ENCODE data around the gene TMA7. TPM values are rescaled to one million over a fixed set of nuclear protein-coding genes. Genes with fewer than 3 reads are reported as not detected.

Gene TMA7
- total RNA-seq, 3 donors from 2014 or later, result 270 to 343 (median 333) TPM

GRCh38 chr3:48436477-48436787 lies 3.6 kb upstream of the TMA7 start:
- TF ChIP-seq POLR2AphosphoS5 (IDR thresholded peaks at IDR 0.05), result no peak
- no peak for TF ChIP-seq CTCF (IDR thresholded peaks at IDR 0.05)
- no peak for TF ChIP-seq POLR2A (IDR thresholded peaks at IDR 0.05)
- peaks cover 0 to 2% of the 10 kb centered on the region in 2 donors for H3K4me1 ChIP-seq
- no peaks in the 10 kb centered on the region for H3K9me3 ChIP-seq
- no peak overlapping the region for H3K4me3 ChIP-seq
- intact Hi-C loops (cut with DNase I; ENCODE audit: low total_unique reads), result no loop called here
- no peaks in the 10 kb centered on the region for H3K27me3 ChIP-seq
- H3K27ac ChIP-seq, result peak overlapping the region in 1 of 2 donors; percentile 2
- DNase-seq (ENCODE audit: low spot score in 2 of 2), result no peak
- no peaks in the 10 kb centered on the region for H3K36me3 ChIP-seq

DNA sequence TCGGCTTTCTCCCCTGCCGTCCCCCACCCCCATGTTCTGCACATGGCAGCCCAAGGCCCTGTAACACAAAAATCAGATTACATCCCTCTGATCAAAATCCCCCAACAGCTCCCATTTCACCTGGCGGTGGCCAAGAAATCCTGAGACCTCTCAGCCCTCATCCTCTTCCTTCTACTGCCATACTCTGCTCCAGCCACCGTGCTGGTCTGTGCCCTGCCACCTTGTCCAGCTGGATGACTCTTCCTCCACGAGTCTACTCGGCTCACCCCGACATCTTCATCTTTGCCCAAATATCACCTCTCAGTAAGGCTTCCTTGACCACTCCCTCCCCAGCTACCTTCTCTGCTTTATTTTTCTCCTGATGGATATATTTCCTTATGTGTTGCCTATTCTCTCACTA lies 3.2 kb upstream of the TMA7 start:
- H3K36me3 ChIP-seq, result no peaks in the 10 kb centered on the region
- peak overlapping the region in 1 of 2 donors; percentile 2 for H3K27ac ChIP-seq
- no peak for DNase-seq (ENCODE audit: low spot score in 2 of 2)
- no peak for TF ChIP-seq POLR2A (IDR thresholded peaks at IDR 0.05)
- no peak for TF ChIP-seq POLR2AphosphoS5 (IDR thresholded peaks at IDR 0.05)
- TF ChIP-seq CTCF (IDR thresholded peaks at IDR 0.05), result no peak
- H3K27me3 ChIP-seq, result no peaks in the 10 kb centered on the region
- peaks cover 4 to 5% of the 10 kb centered on the region in 2 donors for H3K4me1 ChIP-seq
- H3K4me3 ChIP-seq, result no peak overlapping the region
- no peaks in the 10 kb centered on the region for H3K9me3 ChIP-seq
- intact Hi-C loops (cut with DNase I; ENCODE audit: low total_unique reads), result no loop called here

DNA sequence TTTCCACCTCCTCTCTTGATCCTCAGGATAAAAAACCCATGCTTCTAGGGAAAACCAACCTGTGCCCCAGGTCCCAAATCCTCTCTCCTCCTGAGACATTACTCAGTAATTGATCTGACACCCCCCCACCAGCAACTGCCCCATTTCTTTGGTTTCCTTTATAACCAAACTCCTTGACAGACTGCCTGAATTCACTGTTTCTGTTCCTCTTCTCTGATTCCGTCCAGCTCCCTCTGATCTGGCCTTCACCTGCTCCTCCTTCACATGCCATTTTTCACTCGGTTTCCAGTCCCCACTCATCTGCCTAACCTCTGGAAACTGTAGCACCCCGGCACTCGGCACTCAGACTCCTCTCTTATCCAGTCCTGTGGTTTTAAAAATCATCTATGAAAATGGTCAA lies 2.2 kb upstream of the TMA7 start:
- Histone ChIP-seq H3K36me3 (no peaks in the 10 kb centered on the region), H3K27ac (no peak overlapping the region), H3K9me3 (no peaks in the 10 kb centered on the region), H3K27me3 (no peaks in the 10 kb centered on the region), H3K4me1 (peaks cover 4 to 9% of the 10 kb centered on the region in 2 donors), H3K4me3 (no peak overlapping the region)
- DNase-seq (ENCODE audit: low spot score in 2 of 2), result no peak
- TF ChIP-seq POLR2A (IDR thresholded peaks at IDR 0.05) (no peak), CTCF (IDR thresholded peaks at IDR 0.05) (no peak), POLR2AphosphoS5 (IDR thresholded peaks at IDR 0.05) (no peak)
- intact Hi-C loops (cut with DNase I; ENCODE audit: low total_unique reads), result no loop called here

DNA sequence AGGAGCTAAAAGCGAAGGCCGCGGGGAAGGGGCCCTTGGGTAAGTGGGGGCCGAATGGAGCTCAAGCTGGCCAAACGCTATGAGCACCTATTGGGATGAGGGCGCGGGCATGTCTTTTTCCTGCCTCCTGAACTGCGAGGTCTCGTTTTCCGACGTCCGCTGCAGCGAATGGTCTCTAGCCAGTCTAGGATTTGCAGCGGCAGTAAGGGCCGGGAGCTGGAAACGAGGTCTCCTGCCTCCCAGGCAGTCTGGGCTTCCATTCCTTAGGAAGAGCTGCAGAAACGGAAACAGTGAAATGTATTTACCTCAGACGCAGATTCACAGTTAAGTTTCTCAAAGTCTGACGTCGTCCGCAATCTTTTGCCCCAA lies 517 bp downstream of the TMA7 start:
- Histone ChIP-seq H3K9me3 (no peaks in the 10 kb centered on the region), H3K27ac (peak overlapping the region; percentile 94), H3K27me3 (no peaks in the 10 kb centered on the region), H3K36me3 (no peaks in the 10 kb centered on the region), H3K4me3 (peak overlapping the region; percentile 72 to 92 (median 75)), H3K4me1 (peaks cover 4 to 9% of the 10 kb centered on the region in 2 donors)
- DNase-seq (ENCODE audit: low spot score in 2 of 2), result no peak
- intact Hi-C loops (cut with DNase I; ENCODE audit: low total_unique reads), result no loop called here
- TF ChIP-seq POLR2AphosphoS5 (IDR thresholded peaks at IDR 0.05), result no peak

DNA sequence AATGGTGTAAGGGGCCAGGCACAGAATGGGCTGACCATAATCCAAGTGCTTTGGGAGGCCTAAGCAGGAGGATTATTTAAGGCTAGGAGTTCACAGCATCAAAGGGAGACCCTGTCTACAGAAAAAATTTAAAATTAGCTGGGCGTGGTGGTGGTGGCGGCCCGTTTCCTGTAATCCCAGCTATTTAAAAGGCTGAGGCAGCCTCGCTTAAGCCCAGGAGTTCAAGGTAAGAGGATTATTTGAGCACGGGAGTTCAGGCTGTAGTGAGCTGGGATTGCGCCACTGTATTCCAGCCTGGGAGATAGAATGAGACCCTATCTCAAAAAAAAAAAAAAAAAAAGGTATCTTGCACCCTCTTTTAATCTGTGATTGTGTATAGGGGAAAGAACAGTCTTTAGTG lies 1.9 kb downstream of the TMA7 start:
- H3K4me3 ChIP-seq, result peak overlapping the region in 1 of 3 donors; percentile 75
- H3K4me1 ChIP-seq, result peaks cover 7 to 9% of the 10 kb centered on the region in 2 donors
- intact Hi-C loops (cut with DNase I; ENCODE audit: low total_unique reads), result no loop called here
- H3K9me3 ChIP-seq, result no peaks in the 10 kb centered on the region
- no peak for DNase-seq (ENCODE audit: low spot score in 2 of 2)
- H3K27me3 ChIP-seq, result no peaks in the 10 kb centered on the region
- H3K27ac ChIP-seq, result peak overlapping the region in 1 of 2 donors; percentile 94
- TF ChIP-seq POLR2A (IDR thresholded peaks at IDR 0.05), result no peak
- no peak for TF ChIP-seq CTCF (IDR thresholded peaks at IDR 0.05)
- TF ChIP-seq POLR2AphosphoS5 (IDR thresholded peaks at IDR 0.05), result no peak
- no peaks in the 10 kb centered on the region for H3K36me3 ChIP-seq

- Histone ChIP-seq H3K9me3 (no peaks in the 10 kb centered on the region), H3K36me3 (no peaks in the 10 kb centered on the region), H3K27ac (no peak overlapping the region), H3K4me3 (peak overlapping the region in 1 of 3 donors; percentile 91), H3K4me1 (peaks cover 7 to 9% of the 10 kb centered on the region in 2 donors), H3K27me3 (no peaks in the 10 kb centered on the region)
- TF ChIP-seq POLR2AphosphoS5 (IDR thresholded peaks at IDR 0.05) (no peak), CTCF (IDR thresholded peaks at IDR 0.05) (no peak), POLR2A (IDR thresholded peaks at IDR 0.05) (no peak)
- intact Hi-C loops (cut with DNase I; ENCODE audit: low total_unique reads), result no loop called here
- no peak for DNase-seq (ENCODE audit: low spot score in 2 of 2)
Observed at GRCh38 chr3:48445277-48445882, 5.3 kb downstream of the TMA7 start.

Measured in breast epithelium (tissue), 4 donors.